GM19193 (cell line): Measurements from ENCODE around the gene FAM168A.

Source experiments
- POLR2A ChIP-seq: IDR thresholded peaks from 4 replicates; pipeline ENCODE4 v1.6.1; 2011; ENCODE audit not compliant: insufficient read depth, insufficient read length; ENCODE audit errors: extremely low read depth

Gene FAM168A

GRCh38 chr11:73403541-73403940 lies 194.4 kb downstream of the FAM168A start:
- TF ChIP-seq POLR2A, result no peak

GRCh38 chr11:73402834-73403185 lies 195.1 kb downstream of the FAM168A start:
- no peak for TF ChIP-seq POLR2A

GRCh38 chr11:73401924-73402833 lies 195.7 kb downstream of the FAM168A start:
- TF ChIP-seq POLR2A, result no peak

GRCh38 chr11:73401217-73401923 lies 196.5 kb downstream of the FAM168A start:
- no peak for TF ChIP-seq POLR2A

- TF ChIP-seq POLR2A, result no peak
Measured at GRCh38 chr11:73400293-73400692, 197.6 kb downstream of the FAM168A start.

GRCh38 chr11:73399636-73400035 lies 198.3 kb downstream of the FAM168A start:
- no peak for TF ChIP-seq POLR2A

GRCh38 chr11:73399159-73399590 lies 198.7 kb downstream of the FAM168A start:
- no peak for TF ChIP-seq POLR2A

- no peak for TF ChIP-seq POLR2A
Measured at GRCh38 chr11:73398721-73399120, 199.2 kb downstream of the FAM168A start.

GRCh38 chr11:73398132-73398526 lies 199.8 kb downstream of the FAM168A start:
- no peak for TF ChIP-seq POLR2A

GRCh38 chr11:73397468-73398131 lies 200.3 kb downstream of the FAM168A start:
- TF ChIP-seq POLR2A, result no peak

- TF ChIP-seq POLR2A, result no peak
Measured at GRCh38 chr11:73396985-73397384, 200.9 kb downstream of the FAM168A start.

GRCh38 chr11:73396251-73396930 lies 201.5 kb downstream of the FAM168A start:
- TF ChIP-seq POLR2A, result no peak

- TF ChIP-seq POLR2A, result no peak
Measured at GRCh38 chr11:73395297-73396208, 202.4 kb downstream of the FAM168A start.
